COLO668 (cell line): ENCODE measurements around the gene KIAA1671.
"Not testable (repeated sequence)": the region's sequence is repeated elsewhere in the genome, so short reads cannot be mapped to it uniquely, and the experiment has no call there.

Experiments
- DNase-seq: peaks from one replicate; lab custom pipeline; 2025; ENCODE audit not compliant: unreplicated experiment; lab: John Stamatoyannopoulos, UW

KIAA1671 gene

GRCh38 chr22:24951942-24952836 lies at the start of gene KIAA1671:
KIAA1671 (plus strand) TSS chr22:24952716; CDS start chr22:25028000, 75,284 bp downstream.
- peak; percentile 95 for DNase-seq

GRCh38 chr22:24905909-24906308 lies 46.6 kb upstream of the KIAA1671 start:
- no peak for DNase-seq

- not testable (repeated sequence) for DNase-seq
Measured at GRCh38 chr22:24907101-24907500, 45.4 kb upstream of the KIAA1671 start.

- no peak for DNase-seq
Measured at GRCh38 chr22:24920029-24920428, 32.5 kb upstream of the KIAA1671 start.

GRCh38 chr22:24925586-24926427 lies 26.7 kb upstream of the KIAA1671 start:
- DNase-seq: no peak

- no peak for DNase-seq
Measured at GRCh38 chr22:24926428-24926725, 26.1 kb upstream of the KIAA1671 start.

- DNase-seq: no peak
Measured at GRCh38 chr22:24926849-24927579, 25.5 kb upstream of the KIAA1671 start.

- DNase-seq: no peak
Measured at GRCh38 chr22:24928322-24928721, 24.2 kb upstream of the KIAA1671 start.

- DNase-seq: no peak
Measured at GRCh38 chr22:24930678-24931077, 21.8 kb upstream of the KIAA1671 start.

GRCh38 chr22:24935771-24936483 lies 16.6 kb upstream of the KIAA1671 start:
- no peak for DNase-seq

- peak; percentile 12 for DNase-seq
Measured at GRCh38 chr22:24937114-24937513, 15.4 kb upstream of the KIAA1671 start.

- DNase-seq: peak; percentile 41
Measured at GRCh38 chr22:24938741-24939341, 13.7 kb upstream of the KIAA1671 start.

- DNase-seq: no peak
Measured at GRCh38 chr22:24942301-24942700, 10.2 kb upstream of the KIAA1671 start.

GRCh38 chr22:24944217-24944937 lies 8.1 kb upstream of the KIAA1671 start:
- DNase-seq: no peak

- DNase-seq: no peak
Measured at GRCh38 chr22:24945430-24945829, 7.1 kb upstream of the KIAA1671 start.

GRCh38 chr22:24947383-24947782 lies 5.1 kb upstream of the KIAA1671 start:
- DNase-seq: no peak

- DNase-seq: no peak
Measured at GRCh38 chr22:24947881-24948280, 4.6 kb upstream of the KIAA1671 start.

- DNase-seq: peak; percentile 12
Measured at GRCh38 chr22:24948356-24949202, 3.9 kb upstream of the KIAA1671 start.
